Right atrium auricular region (tissue), 2 donors: ENCODE measurements around the gene TRPM7. TPM values are rescaled to one million over a fixed set of nuclear protein-coding genes. Genes with fewer than 3 reads are reported as not detected.
"Not testable (repeated sequence)": the region's sequence is repeated elsewhere in the genome, so short reads cannot be mapped to it uniquely, and the experiment has no call there.

Experiments used
- DNase-seq: peaks from one replicate; pipeline ENCODE4 v3.0.0-alpha.2; 2019; ENCODE audit warnings: low spot score
- H3K27ac ChIP-seq, 2 donors: fragments of 200-600 bp; sonication (generic); 1 replicate in 1 of 2; 2 replicates in 1 of 2; pipeline ENCODE4 v1.5.1; 2016 to 2019
- H3K27me3 ChIP-seq, 2 donors: fragments of 200-600 bp; sonication (generic); one replicate each; pipeline versions ENCODE4 v1.5.1 to v1.6.0; 2017 to 2019
- H3K36me3 ChIP-seq: fragments of 200-600 bp; sonication (generic); one replicate; pipeline ENCODE4 v1.5.1; 2016
- H3K4me1 ChIP-seq, 2 donors: fragments of 200-600 bp; sonication (generic); one replicate each; pipeline versions ENCODE4 v1.5.1 to v1.6.0; 2017 to 2019
- H3K4me3 ChIP-seq, 2 donors: fragments of 200-600 bp; sonication (generic); 1 replicate in 1 of 2; 2 replicates in 1 of 2; pipeline ENCODE4 v1.5.1; 2017 to 2019; ENCODE audit warnings: mild to moderate bottlenecking in 1 of 2, moderate library complexity in 1 of 2
- H3K9me3 ChIP-seq, 2 donors: fragments of 200-600 bp; sonication (generic); one replicate each; pipeline ENCODE4 v1.5.1; 2019
- total RNA-seq, 2 donors: library from RNA; depleted of rRNA; stranded (reverse); fragments of >200 nt; gene quantifications; one replicate each; pipeline ENCODE4 v1.1.0, GENCODE V29; 2016
- TF ChIP-seq, protein P1 (sequence below), 2 donors: fragments of 200-600 bp; sonication (generic); IDR thresholded peaks; one replicate each; pipeline ENCODE4 v1.5.1; 2019; ENCODE audit warnings: antibody characterized with exemption in 2 of 2

TRPM7 gene
- total RNA-seq, 2 donors from 2014 or later = 21.7 to 25.4 TPM

DNA sequence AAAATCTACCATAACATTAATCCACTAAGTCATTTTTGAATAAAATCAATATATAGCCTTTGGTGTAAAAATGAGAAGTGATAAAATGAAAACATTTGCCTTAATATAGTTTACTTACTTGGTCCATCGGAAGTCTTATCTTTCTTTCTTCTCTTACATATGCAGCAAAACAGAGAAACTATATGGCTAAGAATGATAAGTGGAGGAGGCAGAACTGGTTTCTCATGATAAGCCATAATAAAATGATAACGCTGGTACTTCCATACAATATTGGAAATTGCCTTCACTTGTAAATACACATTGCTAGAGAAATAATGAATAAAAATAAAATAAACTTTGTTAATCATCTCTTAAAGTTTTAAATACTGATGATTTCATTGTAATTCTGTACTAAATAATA is 92.3 kb downstream of the TRPM7 start:
- H3K9me3 ChIP-seq = no peaks in the 10 kb centered on the region
- TF ChIP-seq, protein P1, sequence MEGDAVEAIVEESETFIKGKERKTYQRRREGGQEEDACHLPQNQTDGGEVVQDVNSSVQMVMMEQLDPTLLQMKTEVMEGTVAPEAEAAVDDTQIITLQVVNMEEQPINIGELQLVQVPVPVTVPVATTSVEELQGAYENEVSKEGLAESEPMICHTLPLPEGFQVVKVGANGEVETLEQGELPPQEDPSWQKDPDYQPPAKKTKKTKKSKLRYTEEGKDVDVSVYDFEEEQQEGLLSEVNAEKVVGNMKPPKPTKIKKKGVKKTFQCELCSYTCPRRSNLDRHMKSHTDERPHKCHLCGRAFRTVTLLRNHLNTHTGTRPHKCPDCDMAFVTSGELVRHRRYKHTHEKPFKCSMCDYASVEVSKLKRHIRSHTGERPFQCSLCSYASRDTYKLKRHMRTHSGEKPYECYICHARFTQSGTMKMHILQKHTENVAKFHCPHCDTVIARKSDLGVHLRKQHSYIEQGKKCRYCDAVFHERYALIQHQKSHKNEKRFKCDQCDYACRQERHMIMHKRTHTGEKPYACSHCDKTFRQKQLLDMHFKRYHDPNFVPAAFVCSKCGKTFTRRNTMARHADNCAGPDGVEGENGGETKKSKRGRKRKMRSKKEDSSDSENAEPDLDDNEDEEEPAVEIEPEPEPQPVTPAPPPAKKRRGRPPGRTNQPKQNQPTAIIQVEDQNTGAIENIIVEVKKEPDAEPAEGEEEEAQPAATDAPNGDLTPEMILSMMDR (IDR thresholded peaks at IDR 0.05) = no peak

DNA sequence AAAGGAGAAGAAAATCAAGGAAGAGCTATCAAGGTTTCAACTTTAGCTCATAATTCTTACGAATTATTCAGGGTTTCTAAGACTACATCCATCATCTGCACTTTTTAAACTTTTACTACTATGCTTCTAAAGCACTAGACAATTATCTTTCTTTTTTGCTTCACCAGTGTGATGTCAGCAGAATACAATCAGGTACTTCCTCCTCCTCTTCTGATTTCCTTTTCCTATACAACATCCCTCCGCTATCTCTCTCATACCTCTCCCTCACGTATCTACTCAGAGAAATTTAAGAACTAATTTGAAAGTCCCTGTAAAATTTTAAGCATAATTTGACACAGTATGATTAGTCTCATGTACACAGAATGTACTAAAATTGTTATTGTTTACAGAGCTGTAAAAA is 92.8 kb downstream of the TRPM7 start:
- TF ChIP-seq, protein P1 (IDR thresholded peaks at IDR 0.05) = no peak

More for the DNA sequence above, 92.3 kb downstream of the TRPM7 start:
- H3K27ac ChIP-seq = no peak overlapping the region
- H3K4me3 ChIP-seq = no peak overlapping the region
- no peaks in the 10 kb centered on the region for H3K27me3 ChIP-seq
- H3K36me3 ChIP-seq = peaks cover 75% of the 10 kb centered on the region
- no peaks in the 10 kb centered on the region for H3K4me1 ChIP-seq
- DNase-seq = no peak

DNA sequence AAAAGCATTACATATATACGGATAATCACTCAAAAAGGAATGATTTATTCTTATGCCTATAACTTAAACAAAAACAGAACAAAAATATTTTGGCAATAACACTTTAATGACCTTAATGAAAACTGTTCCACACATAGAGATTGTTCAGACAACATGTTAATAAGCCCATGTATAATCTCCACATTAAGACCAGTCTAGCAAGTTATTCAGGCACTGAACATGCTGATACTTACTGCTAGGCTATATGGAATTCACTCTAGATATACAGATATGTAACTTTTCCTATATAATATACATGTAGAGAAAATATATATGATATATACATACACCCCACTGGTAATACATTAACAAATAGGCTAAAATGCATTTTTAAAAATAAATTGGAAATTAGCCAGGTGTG is 96.3 kb downstream of the TRPM7 start:
- TF ChIP-seq, protein P1 (IDR thresholded peaks at IDR 0.05) = no peak
- no peak overlapping the region for H3K27ac ChIP-seq
- DNase-seq = no peak
- no peak overlapping the region for H3K4me3 ChIP-seq
- H3K9me3 ChIP-seq = no peaks in the 10 kb centered on the region
- H3K27me3 ChIP-seq = no peaks in the 10 kb centered on the region
- H3K36me3 ChIP-seq = peaks cover 94% of the 10 kb centered on the region
- no peaks in the 10 kb centered on the region for H3K4me1 ChIP-seq

More for the DNA sequence above, 92.8 kb downstream of the TRPM7 start:
- Histone ChIP-seq H3K27me3 (no peaks in the 10 kb centered on the region), H3K4me3 (no peak overlapping the region), H3K4me1 (no peaks in the 10 kb centered on the region), H3K27ac (no peak overlapping the region), H3K9me3 (no peaks in the 10 kb centered on the region), H3K36me3 (peaks cover 76% of the 10 kb centered on the region)
- DNase-seq = no peak

DNA sequence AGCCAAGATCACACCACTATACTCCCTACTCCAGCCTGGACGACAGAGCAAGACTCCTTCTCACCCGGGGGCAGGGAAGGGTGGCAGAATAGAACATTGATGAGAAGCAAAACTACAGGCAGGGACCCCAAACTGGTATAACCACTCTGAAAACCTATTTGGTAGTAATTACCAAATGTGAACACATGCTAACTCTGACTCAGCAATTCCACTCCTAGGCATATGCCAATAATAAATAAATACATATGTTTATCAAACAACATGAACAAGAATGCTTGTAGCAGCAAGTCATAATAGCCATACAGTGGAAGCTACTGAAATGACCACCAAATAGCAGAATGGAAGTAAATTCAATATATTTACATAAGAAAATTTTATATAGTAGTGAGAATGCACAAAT is 109.1 kb downstream of the TRPM7 start:
- Histone ChIP-seq H3K4me1 (no peaks in the 10 kb centered on the region), H3K36me3 (peaks cover 81% of the 10 kb centered on the region), H3K27ac (no peak overlapping the region), H3K27me3 (no peaks in the 10 kb centered on the region), H3K4me3 (no peak overlapping the region), H3K9me3 (no peaks in the 10 kb centered on the region)
- TF ChIP-seq, protein P1 (IDR thresholded peaks at IDR 0.05) = no peak
- no peak for DNase-seq

DNA sequence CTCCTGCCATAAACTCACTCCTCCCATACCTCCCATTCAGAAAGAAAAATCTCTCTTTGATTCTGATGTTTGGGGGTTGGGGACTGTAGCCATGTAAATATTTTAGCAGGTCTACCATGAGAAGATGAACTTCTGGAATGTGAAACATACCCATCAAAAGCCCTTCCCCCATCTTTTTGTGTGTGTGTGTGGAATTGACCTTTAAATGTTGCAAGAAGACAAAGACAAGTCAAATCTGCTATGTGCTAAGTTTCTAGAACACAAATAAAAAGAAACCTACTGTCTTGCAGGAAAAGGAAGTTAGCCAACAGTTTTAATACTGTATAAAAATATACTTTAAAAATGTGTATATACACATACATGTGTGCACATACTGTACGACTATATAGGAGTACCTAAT is 110.4 kb downstream of the TRPM7 start:
- DNase-seq = no peak
- peaks cover 76% of the 10 kb centered on the region for H3K36me3 ChIP-seq

DNA sequence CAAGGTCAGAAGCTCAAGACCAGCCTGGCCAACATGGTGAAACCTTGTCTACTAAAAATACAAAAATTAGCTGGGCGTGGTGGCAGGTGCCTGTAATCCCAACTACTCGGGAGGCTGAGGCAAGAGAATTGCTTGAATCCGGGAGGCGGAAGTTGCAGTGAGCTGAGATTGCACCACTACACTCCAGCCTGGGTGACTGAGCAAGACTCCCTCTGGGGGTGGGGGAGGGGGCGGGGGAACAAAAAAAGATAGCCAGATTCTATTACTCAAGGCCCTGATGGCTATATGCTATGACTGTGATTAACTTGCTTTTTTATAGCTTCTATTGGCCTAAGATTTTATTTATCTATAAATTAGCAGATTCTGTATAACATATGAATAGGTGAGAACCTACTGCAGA is 112.8 kb downstream of the TRPM7 start:
- not testable (repeated sequence) for H3K4me3 ChIP-seq, H3K27ac ChIP-seq, DNase-seq, H3K9me3 ChIP-seq, H3K27me3 ChIP-seq, H3K4me1 ChIP-seq
- peaks cover 83% of the 10 kb centered on the region for H3K36me3 ChIP-seq

More for the DNA sequence above, 110.4 kb downstream of the TRPM7 start:
- H3K9me3 ChIP-seq = no peaks in the 10 kb centered on the region
- H3K27me3 ChIP-seq = no peaks in the 10 kb centered on the region
- H3K4me3 ChIP-seq = no peak overlapping the region
- H3K27ac ChIP-seq = no peak overlapping the region
- H3K4me1 ChIP-seq = no peaks in the 10 kb centered on the region
- TF ChIP-seq, protein P1 (IDR thresholded peaks at IDR 0.05) = no peak
